ENCODE results near the gene AHI1. TPM values are rescaled to one million over a fixed set of nuclear protein-coding genes. Genes with fewer than 3 reads are reported as not detected.
"Not testable (repeated sequence)": the region's sequence is repeated elsewhere in the genome, so short reads cannot be mapped to it uniquely, and the experiment has no call there.

The AHI1 gene
- polyA plus RNA-seq, 3 donors = 45.4 to 83.3 (median 66.3) TPM

GRCh38 chr6:135267085-135267484 lies 230.5 kb downstream of the AHI1 start:
- no peak for DNase-seq

GRCh38 chr6:135266675-135267074 lies 230.9 kb downstream of the AHI1 start:
- DNase-seq = no peak

GRCh38 chr6:135265278-135265677 lies 232.3 kb downstream of the AHI1 start:
- DNase-seq = no peak

- no peak for DNase-seq
These were observed 235.4 kb downstream of the AHI1 start for GRCh38 chr6:135261872-135262725.

GRCh38 chr6:135260612-135261011 lies 236.9 kb downstream of the AHI1 start:
- DNase-seq = no peak

GRCh38 chr6:135258970-135259369 lies 238.6 kb downstream of the AHI1 start:
- DNase-seq = no peak

- DNase-seq = no peak
These were observed 239.7 kb downstream of the AHI1 start for GRCh38 chr6:135257631-135258405.

- no peak for DNase-seq
These were observed 240.7 kb downstream of the AHI1 start for GRCh38 chr6:135256866-135257265.

- no peak for DNase-seq
These were observed 243.1 kb downstream of the AHI1 start for GRCh38 chr6:135254471-135254870.

GRCh38 chr6:135251498-135252441 lies 245.8 kb downstream of the AHI1 start:
- no peak for DNase-seq

GRCh38 chr6:135250751-135251497 lies 246.6 kb downstream of the AHI1 start:
- DNase-seq = no peak

GRCh38 chr6:135250234-135250633 lies 247.3 kb downstream of the AHI1 start:
- no peak for DNase-seq

- DNase-seq = not testable (repeated sequence)
These were observed 251.0 kb downstream of the AHI1 start for GRCh38 chr6:135246412-135247012.

GRCh38 chr6:135244805-135245204 lies 252.7 kb downstream of the AHI1 start:
- no peak for DNase-seq

GRCh38 chr6:135243871-135244796 lies 253.4 kb downstream of the AHI1 start:
- DNase-seq = no peak

GRCh38 chr6:135240711-135241110 lies 256.8 kb downstream of the AHI1 start:
- no peak for DNase-seq

GRCh38 chr6:135236732-135237131 lies 260.8 kb downstream of the AHI1 start:
- no peak for DNase-seq

GRCh38 chr6:135236319-135236718 lies 261.2 kb downstream of the AHI1 start:
- DNase-seq = no peak

- DNase-seq = no peak
These were observed 261.8 kb downstream of the AHI1 start for GRCh38 chr6:135235716-135236115.

GRCh38 chr6:135234492-135234780 lies 263.1 kb downstream of the AHI1 start:
- no peak for DNase-seq

Measured in renal pelvis (tissue), 4 donors.